Muscle of leg (tissue), 11 donors: ENCODE results near the gene SPECC1. TPM values are rescaled to one million over a fixed set of nuclear protein-coding genes. Genes with fewer than 3 reads are reported as not detected.

Experiments
- DNase-seq: peaks from one replicate; pipeline ENCODE4 v3.0.0; 2013
- H3K27ac ChIP-seq: one replicate; pipeline ENCODE4 v1.5.1; 2013; ENCODE audit warnings: mild to moderate bottlenecking, low read length, control low read depth
- H3K27me3 ChIP-seq: one replicate; pipeline ENCODE4 v1.6.1; 2013; ENCODE audit warnings: low read length; ENCODE audit not compliant: control insufficient read depth, insufficient read depth
- H3K36me3 ChIP-seq: one replicate; pipeline ENCODE4 v1.6.1; 2013; ENCODE audit warnings: low read length; ENCODE audit not compliant: control insufficient read depth, insufficient read depth
- H3K4me1 ChIP-seq: one replicate; pipeline ENCODE4 v1.6.1; 2013; ENCODE audit warnings: low read length; ENCODE audit not compliant: control insufficient read depth, insufficient read depth
- H3K4me3 ChIP-seq: one replicate; pipeline ENCODE4 v1.5.1; 2013; ENCODE audit warnings: low read length, control low read depth
- H3K9me3 ChIP-seq: replicated peaks from 2 replicates; pipeline ENCODE4 v1.6.1; 2013; ENCODE audit warnings: low read depth, low read length; ENCODE audit not compliant: control insufficient read depth
- WGBS: methylation state at CpG from one replicate; pipeline ENCODE4 v1.1.5; 2013; ENCODE audit warnings: missing lambda C conversion rate; ENCODE audit not compliant: insufficient coverage; 5-methylcytosine and 5-hydroxymethylcytosine counted together
- polyA plus RNA-seq, 8 donors: library from polyadenylated mRNA; unstranded; fragments of 120-200 nt; gene quantifications; one replicate each; pipeline versions ENCODE4 v1.2.1 to v1.2.3, GENCODE V29; 2013; ENCODE audit warnings: inconsistent platforms in 1 of 8, low replicate concordance in 1 of 8; ENCODE audit not compliant: insufficient read length in 8 of 8, insufficient read depth in 1 of 8
- total RNA-seq: library from RNA; stranded (reverse); fragments of 120-200 nt; gene quantifications from one replicate; pipeline ENCODE4 v1.2.4, GENCODE V29; 2013

The SPECC1 gene
- total and polyA plus RNA-seq, 9 donors: 5.7 to 11.6 (median 7.2) TPM

- no peaks in the 10 kb centered on the region for H3K9me3 ChIP-seq
- H3K27me3 ChIP-seq: no peaks in the 10 kb centered on the region
- H3K36me3 ChIP-seq: no peaks in the 10 kb centered on the region
- no peak overlapping the region for H3K4me3 ChIP-seq
- no peak for DNase-seq
- H3K4me1 ChIP-seq: no peaks in the 10 kb centered on the region
- H3K27ac ChIP-seq: no peak overlapping the region
Measured at GRCh38 chr17:20040216-20040615, 31.1 kb downstream of the SPECC1 start.

DNA sequence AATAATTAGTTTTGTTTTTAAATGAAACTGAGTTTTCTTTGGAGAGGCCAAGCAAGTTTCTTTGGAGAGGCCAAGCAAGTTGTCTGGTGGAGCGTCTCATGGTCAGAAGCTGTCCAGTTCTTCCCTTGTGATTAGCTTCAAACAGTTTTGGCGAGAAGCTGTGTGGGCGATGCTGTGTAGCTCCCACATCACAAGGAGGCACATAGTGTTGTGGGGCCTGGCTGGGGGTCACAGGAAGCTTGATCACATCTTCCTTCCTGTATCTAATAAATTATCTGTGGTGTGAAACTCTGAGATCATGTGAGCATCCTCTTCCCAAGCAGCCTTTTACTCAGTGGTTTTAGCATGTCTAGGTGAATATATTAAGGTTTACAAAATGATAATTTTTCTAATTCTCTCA, 33.9 kb downstream of the SPECC1 start:
- DNase-seq: no peak
- H3K4me3 ChIP-seq: no peak overlapping the region
- no peaks in the 10 kb centered on the region for H3K36me3 ChIP-seq
- H3K9me3 ChIP-seq: no peaks in the 10 kb centered on the region
- no peaks in the 10 kb centered on the region for H3K27me3 ChIP-seq
- no peaks in the 10 kb centered on the region for H3K4me1 ChIP-seq
- H3K27ac ChIP-seq: no peak overlapping the region
- WGBS: 67% methylated on average over 1 of the region's 3 CpGs

- no peaks in the 10 kb centered on the region for H3K4me1 ChIP-seq
- no peak overlapping the region for H3K27ac ChIP-seq
- DNase-seq: no peak
- no peaks in the 10 kb centered on the region for H3K9me3 ChIP-seq
- no peaks in the 10 kb centered on the region for H3K27me3 ChIP-seq
- WGBS: no CpG with 5 or more reads among the region's 1 CpG
- no peaks in the 10 kb centered on the region for H3K36me3 ChIP-seq
- H3K4me3 ChIP-seq: no peak overlapping the region
Measured at GRCh38 chr17:20045476-20045875, 36.3 kb downstream of the SPECC1 start.

GRCh38 chr17:20046629-20047028, 37.5 kb downstream of the SPECC1 start:
- H3K9me3 ChIP-seq: no peaks in the 10 kb centered on the region
- WGBS: 83% methylated on average over 6 of the region's 8 CpGs
- no peaks in the 10 kb centered on the region for H3K4me1 ChIP-seq
- H3K4me3 ChIP-seq: no peak overlapping the region
- no peak for DNase-seq
- no peaks in the 10 kb centered on the region for H3K27me3 ChIP-seq
- H3K27ac ChIP-seq: no peak overlapping the region
- no peaks in the 10 kb centered on the region for H3K36me3 ChIP-seq

DNA sequence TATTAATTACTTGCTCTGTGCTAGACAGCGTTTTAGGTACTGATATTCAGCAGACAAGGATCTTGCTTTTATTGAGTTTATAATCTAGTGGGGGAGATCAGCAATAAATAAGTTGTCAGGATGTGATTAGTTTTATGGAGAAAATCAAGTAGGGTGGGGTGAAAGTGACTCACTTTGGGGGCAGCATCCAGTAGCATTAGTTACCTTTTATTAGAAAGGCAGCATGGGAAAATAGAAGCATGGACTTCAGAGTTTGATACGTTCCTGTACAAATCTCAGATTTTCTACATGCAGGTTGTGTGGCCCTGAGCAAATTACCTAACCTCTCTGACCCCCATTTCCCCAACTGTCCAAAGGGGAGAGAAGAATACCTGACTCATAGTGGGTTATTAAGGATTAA, 42.5 kb downstream of the SPECC1 start:
- no peak for DNase-seq
- WGBS: no CpG with 5 or more reads among the region's 2 CpGs
- Histone ChIP-seq H3K9me3 (peaks cover 4% of the 10 kb centered on the region), H3K27me3 (no peaks in the 10 kb centered on the region), H3K4me3 (no peak overlapping the region), H3K36me3 (no peaks in the 10 kb centered on the region), H3K4me1 (no peaks in the 10 kb centered on the region), H3K27ac (no peak overlapping the region)

GRCh38 chr17:20053361-20053964, 44.3 kb downstream of the SPECC1 start:
- peak; percentile 29 for DNase-seq
- Histone ChIP-seq H3K9me3 (peaks cover 4% of the 10 kb centered on the region), H3K36me3 (no peaks in the 10 kb centered on the region), H3K27me3 (no peaks in the 10 kb centered on the region), H3K4me1 (no peaks in the 10 kb centered on the region), H3K27ac (no peak overlapping the region), H3K4me3 (no peak overlapping the region)
- WGBS: 100% methylated on average over 1 of the region's 4 CpGs

DNA sequence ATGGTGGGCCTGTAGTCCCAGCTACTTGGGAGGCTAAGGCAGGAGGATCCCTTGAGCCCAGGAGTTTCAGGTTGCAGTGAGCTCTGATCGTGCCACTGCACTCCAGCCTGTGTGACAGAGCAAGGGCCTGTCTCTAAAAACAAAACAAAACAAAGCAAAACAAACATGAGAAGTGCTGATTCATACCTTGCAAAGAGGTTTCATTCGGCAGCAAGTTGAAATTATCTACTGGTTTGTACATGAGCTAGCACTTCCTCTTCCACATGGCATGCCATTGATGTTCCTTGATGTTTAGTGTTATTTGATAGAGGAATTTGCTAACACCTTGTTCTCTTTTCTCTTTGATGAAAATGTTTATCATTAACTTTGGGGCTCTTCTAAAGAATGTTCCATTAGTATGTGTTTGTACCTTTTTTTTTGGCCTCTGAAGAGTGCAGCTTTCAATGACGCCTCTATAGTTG, 50.6 kb downstream of the SPECC1 start:
- no peaks in the 10 kb centered on the region for H3K9me3 ChIP-seq
- WGBS: 0% methylated on average over 1 of the region's 3 CpGs
- H3K4me1 ChIP-seq: peaks cover 12% of the 10 kb centered on the region
- H3K4me3 ChIP-seq: no peak overlapping the region
- H3K27me3 ChIP-seq: no peaks in the 10 kb centered on the region
- no peaks in the 10 kb centered on the region for H3K36me3 ChIP-seq
- no peak for DNase-seq
- H3K27ac ChIP-seq: no peak overlapping the region

- Histone ChIP-seq H3K36me3 (no peaks in the 10 kb centered on the region), H3K4me3 (no peak overlapping the region), H3K27me3 (no peaks in the 10 kb centered on the region), H3K27ac (peak overlapping the region; percentile 38), H3K9me3 (no peaks in the 10 kb centered on the region), H3K4me1 (peaks cover 16% of the 10 kb centered on the region)
- DNase-seq: peak; percentile 89
- WGBS: 16% methylated on average over 7 of the region's 12 CpGs
Measured at GRCh38 chr17:20063665-20064648, 54.8 kb downstream of the SPECC1 start.

GRCh38 chr17:20066253-20066652, 57.1 kb downstream of the SPECC1 start:
- no peaks in the 10 kb centered on the region for H3K9me3 ChIP-seq
- no peaks in the 10 kb centered on the region for H3K36me3 ChIP-seq
- WGBS: no CpG with 5 or more reads among the region's 4 CpGs
- peaks cover 16% of the 10 kb centered on the region for H3K4me1 ChIP-seq
- no peak overlapping the region for H3K4me3 ChIP-seq
- H3K27me3 ChIP-seq: no peaks in the 10 kb centered on the region
- H3K27ac ChIP-seq: no peak overlapping the region
- peak; percentile 93 for DNase-seq

DNA sequence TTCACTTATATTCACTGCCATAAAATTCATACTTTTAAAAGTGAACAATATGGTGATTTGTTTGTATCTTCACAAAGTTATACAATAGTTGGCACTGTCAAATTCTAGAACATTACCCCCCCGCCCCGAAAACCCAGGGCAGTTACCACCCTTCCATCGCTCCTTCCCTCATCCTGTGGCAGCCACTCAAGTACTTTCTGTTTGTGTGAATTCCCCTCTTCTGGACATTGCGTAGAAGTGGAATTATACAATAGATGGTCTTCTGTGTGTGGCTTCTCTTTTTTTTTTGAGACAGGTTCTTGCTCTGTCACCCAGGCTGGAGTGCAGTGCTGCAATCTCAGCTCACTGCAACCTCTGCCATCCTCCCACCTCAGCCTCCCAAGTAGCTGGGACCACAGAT, 58.6 kb downstream of the SPECC1 start:
- H3K36me3 ChIP-seq: no peaks in the 10 kb centered on the region
- H3K4me1 ChIP-seq: peaks cover 16% of the 10 kb centered on the region
- H3K27me3 ChIP-seq: no peaks in the 10 kb centered on the region
- no peak for DNase-seq
- no peak overlapping the region for H3K4me3 ChIP-seq
- WGBS: no CpG with 5 or more reads among the region's 4 CpGs
- no peaks in the 10 kb centered on the region for H3K9me3 ChIP-seq
- H3K27ac ChIP-seq: no peak overlapping the region
